Suprapubic skin (tissue), 4 donors: ENCODE measurements around the gene PRC1. TPM values are rescaled to one million over a fixed set of nuclear protein-coding genes. Genes with fewer than 3 reads are reported as not detected.
A peak's percentile ranks its signal among the peaks of the same experiment; 100 is the strongest.

ENCODE experiments used
- DNase-seq, 2 donors: peaks; one replicate each; pipeline ENCODE4 v3.0.0-alpha.2; 2019; ENCODE audit warnings: low spot score in 2 of 2
- H3K27ac ChIP-seq: fragments of 200-600 bp; sonication (generic); one replicate; pipeline ENCODE4 v1.5.1; 2019
- H3K27me3 ChIP-seq: fragments of 200-600 bp; sonication (generic); one replicate; pipeline ENCODE4 v1.5.1; 2019
- H3K36me3 ChIP-seq: fragments of 200-600 bp; sonication (generic); one replicate; pipeline ENCODE4 v1.5.1; 2019
- H3K4me1 ChIP-seq: fragments of 200-600 bp; sonication (generic); one replicate; pipeline ENCODE4 v1.5.1; 2019
- H3K4me3 ChIP-seq: fragments of 200-600 bp; sonication (generic); one replicate; pipeline ENCODE4 v1.5.1; 2019; ENCODE audit warnings: mild to moderate bottlenecking
- H3K9me3 ChIP-seq: fragments of 200-600 bp; sonication (generic); one replicate; pipeline ENCODE4 v1.5.1; 2019
- CTCF ChIP-seq, 2 donors: fragments of 200-600 bp in 1 of 2; fragments of 450-650 bp in 1 of 2; sonication (generic) in 1 of 2; IDR thresholded peaks; one replicate each; pipeline ENCODE4 v1.5.1; 2016 to 2019; ENCODE audit warnings: antibody characterized with exemption in 2 of 2, mild to moderate bottlenecking in 1 of 2, moderate library complexity in 1 of 2
- EP300 ChIP-seq: sonication (generic); formaldehyde crosslinking; IDR thresholded peaks from one replicate; pipeline ENCODE4 v1.6.1; 2017; ENCODE audit warnings: antibody characterized with exemption
- POLR2A ChIP-seq, 2 donors: fragments of 450-650 bp; IDR thresholded peaks; one replicate each; pipeline ENCODE4 v1.6.1; 2017; ENCODE audit warnings: antibody characterized with exemption in 2 of 2, mild to moderate bottlenecking in 2 of 2, moderate library complexity in 2 of 2
- POLR2AphosphoS5 ChIP-seq, 3 donors: sonication (generic); formaldehyde crosslinking; IDR thresholded peaks; one replicate each; pipeline ENCODE4 v1.6.1; 2017; ENCODE audit warnings: antibody characterized with exemption in 3 of 3
- WGBS: methylation state at CpG from one replicate; pipeline ENCODE4 v1.1.5; 2018; 5-methylcytosine and 5-hydroxymethylcytosine counted together
- total RNA-seq, 4 donors: library from RNA; depleted of rRNA; stranded (reverse); fragments of >200 nt; gene quantifications; one replicate each; pipeline ENCODE4 v1.1.0, GENCODE V29; 2016

The PRC1 gene
- total RNA-seq, 4 donors from 2014 or later = 17.6 to 41.2 (median 34.6) TPM

GRCh38 chr15:90932660-90932991 lies 61.7 kb downstream of the PRC1 start:
- Histone ChIP-seq H3K4me1 (peaks cover 72% of the 10 kb centered on the region), H3K36me3 (peaks cover 5% of the 10 kb centered on the region), H3K27me3 (no peaks in the 10 kb centered on the region), H3K27ac (peak overlapping the region; percentile 82), H3K9me3 (no peaks in the 10 kb centered on the region), H3K4me3 (peak overlapping the region; percentile 64)
- no peak for TF ChIP-seq CTCF (IDR thresholded peaks at IDR 0.05)
- TF ChIP-seq EP300 = no peak
- TF ChIP-seq POLR2AphosphoS5 (IDR thresholded peaks at IDR 0.05) = no peak
- TF ChIP-seq POLR2A (IDR thresholded peaks at IDR 0.05) = no peak
- 16% methylated on average over 4 of the region's 5 CpGs for WGBS
- DNase-seq = no peak

DNA sequence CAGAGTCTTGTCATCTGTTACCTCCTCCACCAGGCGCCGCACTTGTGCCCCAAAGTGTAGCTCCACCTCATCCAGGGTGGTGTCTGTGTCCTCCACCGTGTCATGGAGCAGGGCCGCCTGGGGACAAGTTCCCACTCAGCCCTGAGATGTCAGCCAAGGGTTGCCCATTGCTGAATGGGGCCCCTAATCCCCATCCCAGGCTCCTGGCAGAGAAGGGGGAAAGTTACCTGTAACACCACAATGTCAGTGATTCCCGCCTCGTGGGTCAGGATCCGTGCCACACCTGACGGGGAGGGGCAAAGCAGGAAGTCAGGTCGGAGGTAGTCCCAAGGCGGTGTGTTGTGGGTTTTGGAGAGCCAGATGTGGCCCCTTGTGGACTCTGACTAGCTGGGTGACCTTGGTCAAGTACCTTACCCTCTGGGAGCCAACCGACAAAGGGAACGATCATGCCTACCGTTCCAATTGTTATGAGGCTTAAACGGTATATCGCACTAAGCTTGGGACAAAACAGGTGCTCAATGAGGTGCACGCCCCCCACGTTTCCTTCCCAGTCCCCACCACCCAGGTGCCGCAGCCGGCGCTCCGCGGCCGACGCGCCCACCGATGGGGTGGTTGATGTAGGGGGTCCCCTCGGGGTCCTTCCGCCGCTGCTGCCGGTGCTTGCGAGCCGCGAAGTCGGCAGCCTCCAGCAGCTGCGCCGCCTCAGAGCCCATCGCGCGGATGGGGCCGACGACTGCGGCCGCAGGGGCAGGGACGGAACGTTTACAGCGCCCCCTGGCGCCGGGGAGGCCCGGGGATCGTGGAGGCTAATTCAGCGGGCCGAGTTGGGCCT lies 62.3 kb downstream of the PRC1 start, which contains the start of gene HDDC3:
Gene HDDC3, minus strand, starts transcription at position 722 of the 832 bp plus-strand sequence. Its CDS starts 9 bp downstream, at position 713.
- Histone ChIP-seq H3K4me3 (peak within 1 kb of the TSS; percentile 64), H3K36me3 (peaks cover 5% of the 10 kb centered on the region), H3K27ac (peak within 1 kb of the TSS; percentile 82), H3K9me3 (no peaks in the 10 kb centered on the region), H3K27me3 (no peaks in the 10 kb centered on the region), H3K4me1 (peaks cover 70% of the 10 kb centered on the region)
- DNase-seq = peak; percentile 93 to 94
- TF ChIP-seq CTCF (IDR thresholded peaks at IDR 0.05) (peak; percentile 80 to 96), EP300 (no peak), POLR2AphosphoS5 (IDR thresholded peaks at IDR 0.05) (peak in 2 of 3 donors; percentile 75 to 77), POLR2A (IDR thresholded peaks at IDR 0.05) (peak in 1 of 2 donors; percentile 68)
- WGBS = 0% methylated on average over 6 of the region's 52 CpGs

- Histone ChIP-seq H3K4me1 (peaks cover 64% of the 10 kb centered on the region), H3K27ac (peak overlapping the region; percentile 82), H3K36me3 (no peaks in the 10 kb centered on the region), H3K4me3 (peak overlapping the region; percentile 64), H3K27me3 (no peaks in the 10 kb centered on the region), H3K9me3 (no peaks in the 10 kb centered on the region)
- TF ChIP-seq POLR2A (IDR thresholded peaks at IDR 0.05) = no peak
- no peak for TF ChIP-seq POLR2AphosphoS5 (IDR thresholded peaks at IDR 0.05)
- TF ChIP-seq EP300 = no peak
- TF ChIP-seq CTCF (IDR thresholded peaks at IDR 0.05) = no peak
- 15% methylated on average over 6 of the region's 6 CpGs for WGBS
- no peak for DNase-seq
These were observed 62.8 kb downstream of the PRC1 start for GRCh38 chr15:90931575-90931827.

GRCh38 chr15:90930861-90931574 lies 63.3 kb downstream of the PRC1 start:
- WGBS = 52% methylated on average over 15 of the region's 15 CpGs
- DNase-seq = no peak
- Histone ChIP-seq H3K4me3 (peak overlapping the region; percentile 64), H3K27ac (peak overlapping the region; percentile 82), H3K27me3 (no peaks in the 10 kb centered on the region), H3K4me1 (peaks cover 60% of the 10 kb centered on the region), H3K36me3 (no peaks in the 10 kb centered on the region), H3K9me3 (no peaks in the 10 kb centered on the region)
- TF ChIP-seq POLR2AphosphoS5 (IDR thresholded peaks at IDR 0.05) = no peak
- TF ChIP-seq POLR2A (IDR thresholded peaks at IDR 0.05) = no peak
- TF ChIP-seq EP300 = no peak
- no peak for TF ChIP-seq CTCF (IDR thresholded peaks at IDR 0.05)
